Mammary epithelial cell (primary cell): Measurements from ENCODE around the gene RIPPLY3.

Source experiments
- EZH2 ChIP-seq: IDR thresholded peaks from 2 replicates; pipeline ENCODE4 v1.6.1; 2012; ENCODE audit warnings: low read length, inconsistent platforms, borderline replicate concordance
- TF ChIP-seq, protein P1 (sequence below), 2 donors: IDR thresholded peaks in 1 of 2; conservative IDR thresholded peaks in 1 of 2; 2 replicates each; pipeline ENCODE4 v1.5.1; 2011 to 2012; ENCODE audit warnings: inconsistent platforms in 2 of 2, low read length in 2 of 2, mild to moderate bottlenecking in 2 of 2, control low read depth in 1 of 2, low read depth in 1 of 2; ENCODE audit not compliant: insufficient read depth in 1 of 2; ENCODE audit errors: extremely low read depth in 1 of 2

DNA sequence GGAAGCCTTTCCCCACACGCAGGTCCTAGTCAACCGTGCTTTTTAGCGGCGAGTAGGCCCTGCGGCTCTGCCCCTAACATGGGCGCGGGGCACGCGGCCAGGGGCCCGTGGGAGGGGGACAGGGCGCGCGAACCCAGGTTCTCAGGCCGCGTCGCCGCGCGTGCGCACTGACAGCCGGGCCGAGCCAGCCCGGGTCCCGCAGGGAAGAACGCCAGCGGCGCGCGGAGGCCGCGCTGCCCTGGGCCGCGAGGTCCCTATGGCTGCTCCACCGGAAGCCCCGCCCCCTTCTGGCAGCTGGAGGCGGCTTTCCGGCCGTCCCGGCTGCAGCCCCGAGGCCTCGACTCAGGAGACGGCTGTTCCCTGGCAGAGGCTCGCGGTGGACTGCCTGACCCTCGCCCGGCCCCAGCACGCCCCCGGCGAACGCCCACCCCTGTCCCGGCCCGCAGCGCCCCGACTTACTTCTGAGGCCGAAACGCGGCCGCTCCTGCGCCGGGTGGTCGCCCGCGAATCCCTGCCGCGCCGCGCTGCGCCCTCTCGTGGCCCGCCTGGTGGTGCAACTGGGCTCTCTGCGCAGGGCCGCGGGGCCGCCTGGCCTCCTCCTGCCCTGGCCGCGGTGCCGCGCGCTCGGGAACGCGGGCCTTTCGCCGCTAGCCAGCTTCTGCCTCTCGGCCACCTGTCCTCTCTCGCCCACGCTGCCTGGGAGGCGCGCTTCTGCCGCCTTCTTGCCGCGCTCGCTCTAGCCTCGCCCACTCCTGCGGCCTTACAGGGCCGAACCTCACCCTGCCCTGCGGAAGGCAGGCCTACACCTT lies 16.6 kb upstream of the RIPPLY3 start:
- TF ChIP-seq, protein P1, sequence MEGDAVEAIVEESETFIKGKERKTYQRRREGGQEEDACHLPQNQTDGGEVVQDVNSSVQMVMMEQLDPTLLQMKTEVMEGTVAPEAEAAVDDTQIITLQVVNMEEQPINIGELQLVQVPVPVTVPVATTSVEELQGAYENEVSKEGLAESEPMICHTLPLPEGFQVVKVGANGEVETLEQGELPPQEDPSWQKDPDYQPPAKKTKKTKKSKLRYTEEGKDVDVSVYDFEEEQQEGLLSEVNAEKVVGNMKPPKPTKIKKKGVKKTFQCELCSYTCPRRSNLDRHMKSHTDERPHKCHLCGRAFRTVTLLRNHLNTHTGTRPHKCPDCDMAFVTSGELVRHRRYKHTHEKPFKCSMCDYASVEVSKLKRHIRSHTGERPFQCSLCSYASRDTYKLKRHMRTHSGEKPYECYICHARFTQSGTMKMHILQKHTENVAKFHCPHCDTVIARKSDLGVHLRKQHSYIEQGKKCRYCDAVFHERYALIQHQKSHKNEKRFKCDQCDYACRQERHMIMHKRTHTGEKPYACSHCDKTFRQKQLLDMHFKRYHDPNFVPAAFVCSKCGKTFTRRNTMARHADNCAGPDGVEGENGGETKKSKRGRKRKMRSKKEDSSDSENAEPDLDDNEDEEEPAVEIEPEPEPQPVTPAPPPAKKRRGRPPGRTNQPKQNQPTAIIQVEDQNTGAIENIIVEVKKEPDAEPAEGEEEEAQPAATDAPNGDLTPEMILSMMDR (conservative IDR thresholded peaks at IDR 0.05 in 1 of 2, IDR thresholded peaks at IDR 0.05 in 1 of 2; ENCODE audit: extremely low read depth in 1 of 2, insufficient read depth in 1 of 2, low read depth in 1 of 2, low read length in 2 of 2) = peak; percentile 48 to 57
- no peak for TF ChIP-seq EZH2
